Neural crest cell (in vitro differentiated cells): ENCODE results near the gene KDM5B. TPM values are rescaled to one million over a fixed set of nuclear protein-coding genes. Genes with fewer than 3 reads are reported as not detected.

ENCODE experiments used
- DNase-seq: peaks from one replicate; pipeline ENCODE4 v3.0.0; 2021; ENCODE audit warnings: low read depth, mixed read lengths, low spot score
- H3K27ac Mint-ChIP-seq: one replicate; pipeline ENCODE4 v1.8.0; 2021; ENCODE audit warnings: mild to moderate bottlenecking, mixed read lengths; ENCODE audit not compliant: unreplicated experiment
- H3K27me3 Mint-ChIP-seq: 2 replicates; pipeline ENCODE4 v1.8.0; 2021; ENCODE audit warnings: low read depth, mild to moderate bottlenecking, mixed read lengths
- H3K36me3 Mint-ChIP-seq: 2 replicates; pipeline ENCODE4 v1.8.0; 2021; ENCODE audit warnings: low read depth, mild to moderate bottlenecking, mixed read lengths
- H3K4me1 Mint-ChIP-seq: 2 replicates; pipeline ENCODE4 v1.8.0; 2021; ENCODE audit warnings: mixed read lengths
- H3K4me3 Mint-ChIP-seq: one replicate; pipeline ENCODE4 v1.8.0; 2021; ENCODE audit warnings: mild to moderate bottlenecking, mixed read lengths
- H3K9me3 Mint-ChIP-seq: 2 replicates; pipeline ENCODE4 v1.8.0; 2021; ENCODE audit warnings: mixed read lengths
- CTCF ChIP-seq: fragments of 200-600 bp; sonication (generic); conservative IDR thresholded peaks from 2 replicates; pipeline ENCODE4 v1.5.0; 2021; ENCODE audit warnings: antibody characterized with exemption, mild to moderate bottlenecking
- total RNA-seq: library from RNA; stranded (reverse); gene quantifications from 2 replicates; pipeline ENCODE4 v1.2.1, GENCODE V29; 2021

The KDM5B gene
- total RNA-seq, 1 donor from 2014 or later: 158 TPM

- no peak overlapping the region for H3K4me3 Mint-ChIP-seq
- DNase-seq: no peak
- H3K36me3 Mint-ChIP-seq: no peaks in the 10 kb centered on the region
- H3K4me1 Mint-ChIP-seq: peaks cover 3% of the 10 kb centered on the region
- no peak for TF ChIP-seq CTCF
- no peak overlapping the region for H3K27ac Mint-ChIP-seq
- H3K27me3 Mint-ChIP-seq: peaks cover 48% of the 10 kb centered on the region
- H3K9me3 Mint-ChIP-seq: no peaks in the 10 kb centered on the region
Observed at GRCh38 chr1:202681736-202682420, 126.3 kb downstream of the KDM5B start.

DNA sequence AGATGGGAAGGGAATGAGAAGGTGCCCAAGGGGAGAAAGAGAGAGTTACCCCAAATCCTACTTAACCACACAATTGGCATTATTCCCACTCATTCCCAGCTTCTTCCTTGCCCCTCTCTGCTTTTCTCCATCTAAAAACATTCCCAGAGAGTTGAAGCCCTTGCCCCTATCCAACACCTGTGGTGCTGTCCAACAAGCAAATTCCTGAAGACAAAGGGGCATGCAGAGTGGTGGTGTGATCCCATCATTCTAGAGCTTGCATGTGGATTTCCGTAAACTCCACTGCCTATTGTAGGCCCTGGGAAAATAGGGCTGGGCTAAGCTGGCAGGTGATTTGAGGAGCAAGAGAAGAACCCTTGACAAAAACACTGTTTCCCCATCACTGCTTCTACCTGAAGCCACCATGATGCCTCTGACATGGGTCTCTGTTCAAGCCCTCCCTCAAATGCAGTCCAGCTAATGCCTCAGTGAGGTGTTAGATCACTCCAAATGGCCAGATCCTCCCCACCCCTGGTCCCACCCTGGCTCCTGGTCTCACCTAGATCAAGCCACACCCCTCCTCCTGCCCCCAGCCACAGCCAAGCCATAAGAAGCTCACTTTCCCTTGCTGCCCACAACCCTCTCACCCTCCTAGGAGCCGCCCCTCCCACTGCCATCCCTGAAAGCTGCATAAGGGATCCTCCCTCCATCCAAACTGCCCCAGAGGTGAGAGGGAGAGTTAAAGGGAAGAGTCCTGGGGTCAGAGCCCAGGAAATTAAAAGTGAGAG lies 127.5 kb downstream of the KDM5B start:
- H3K4me3 Mint-ChIP-seq: no peak overlapping the region
- H3K27me3 Mint-ChIP-seq: peaks cover 51% of the 10 kb centered on the region
- H3K36me3 Mint-ChIP-seq: no peaks in the 10 kb centered on the region
- no peak overlapping the region for H3K27ac Mint-ChIP-seq
- no peaks in the 10 kb centered on the region for H3K9me3 Mint-ChIP-seq
- no peaks in the 10 kb centered on the region for H3K4me1 Mint-ChIP-seq
- no peak for TF ChIP-seq CTCF
- no peak for DNase-seq

GRCh38 chr1:202679406-202680177 lies 128.6 kb downstream of the KDM5B start:
- H3K36me3 Mint-ChIP-seq: no peaks in the 10 kb centered on the region
- H3K9me3 Mint-ChIP-seq: no peaks in the 10 kb centered on the region
- no peak overlapping the region for H3K4me3 Mint-ChIP-seq
- DNase-seq: no peak
- H3K27ac Mint-ChIP-seq: no peak overlapping the region
- H3K4me1 Mint-ChIP-seq: no peaks in the 10 kb centered on the region
- H3K27me3 Mint-ChIP-seq: peaks cover 55% of the 10 kb centered on the region
- no peak for TF ChIP-seq CTCF

- H3K4me1 Mint-ChIP-seq: no peaks in the 10 kb centered on the region
- peaks cover 1% of the 10 kb centered on the region for H3K9me3 Mint-ChIP-seq
- H3K27ac Mint-ChIP-seq: no peak overlapping the region
- TF ChIP-seq CTCF: no peak
- no peak for DNase-seq
- peaks cover 46% of the 10 kb centered on the region for H3K27me3 Mint-ChIP-seq
- no peaks in the 10 kb centered on the region for H3K36me3 Mint-ChIP-seq
- H3K4me3 Mint-ChIP-seq: no peak overlapping the region
Observed at GRCh38 chr1:202677433-202677832, 130.8 kb downstream of the KDM5B start.

Other genes with a start within 250 kb of the KDM5B start
- gene SYT2, start 98.0 kb downstream of the KDM5B start, total RNA-seq: 2.3 and 2.6 TPM in 2 replicates
- gene PCAT6, start 2.5 kb upstream of the KDM5B start, total RNA-seq: 4.5 and 5.7 TPM in 2 replicates
- 13.5 and 14.1 TPM in 2 replicates for gene RABIF, start 80.7 kb upstream of the KDM5B start, total RNA-seq
- gene KLHL12, start 118.8 kb upstream of the KDM5B start, total RNA-seq: 30.6 and 36.0 TPM in 2 replicates
- 40.4 and 42.1 TPM in 2 replicates for gene ADIPOR1, start 149.9 kb upstream of the KDM5B start, total RNA-seq
- gene CYB5R1, start 158.8 kb upstream of the KDM5B start, total RNA-seq: 25.5 and 26.3 TPM in 2 replicates
- 76.5 and 81.5 TPM in 2 replicates for gene TMEM183A, start 199.0 kb upstream of the KDM5B start, total RNA-seq
- gene PPFIA4, start 218.1 kb upstream of the KDM5B start, total RNA-seq: 2.6 and 5.0 TPM in 2 replicates